Activated T-cell treated with anti-CD3 and anti-CD28 coated beads for 1 hour (primary cell): ENCODE measurements around the gene JPT1.
A peak's percentile ranks its signal among the peaks of the same experiment; 100 is the strongest.
"Not testable (repeated sequence)": the region's sequence is repeated elsewhere in the genome, so short reads cannot be mapped to it uniquely, and the experiment has no call there.

ENCODE experiments used
- DNase-seq: peaks from one replicate; pipeline ENCODE4 v3.0.0-alpha.2; 2020; ENCODE audit warnings: low read depth

The JPT1 gene

GRCh38 chr17:75155191-75155601, 884 bp upstream of the JPT1 start:
- DNase-seq, result no peak

- peak; percentile 12 for DNase-seq
These were observed 525 bp downstream of the JPT1 start for GRCh38 chr17:75153780-75154194.

DNA sequence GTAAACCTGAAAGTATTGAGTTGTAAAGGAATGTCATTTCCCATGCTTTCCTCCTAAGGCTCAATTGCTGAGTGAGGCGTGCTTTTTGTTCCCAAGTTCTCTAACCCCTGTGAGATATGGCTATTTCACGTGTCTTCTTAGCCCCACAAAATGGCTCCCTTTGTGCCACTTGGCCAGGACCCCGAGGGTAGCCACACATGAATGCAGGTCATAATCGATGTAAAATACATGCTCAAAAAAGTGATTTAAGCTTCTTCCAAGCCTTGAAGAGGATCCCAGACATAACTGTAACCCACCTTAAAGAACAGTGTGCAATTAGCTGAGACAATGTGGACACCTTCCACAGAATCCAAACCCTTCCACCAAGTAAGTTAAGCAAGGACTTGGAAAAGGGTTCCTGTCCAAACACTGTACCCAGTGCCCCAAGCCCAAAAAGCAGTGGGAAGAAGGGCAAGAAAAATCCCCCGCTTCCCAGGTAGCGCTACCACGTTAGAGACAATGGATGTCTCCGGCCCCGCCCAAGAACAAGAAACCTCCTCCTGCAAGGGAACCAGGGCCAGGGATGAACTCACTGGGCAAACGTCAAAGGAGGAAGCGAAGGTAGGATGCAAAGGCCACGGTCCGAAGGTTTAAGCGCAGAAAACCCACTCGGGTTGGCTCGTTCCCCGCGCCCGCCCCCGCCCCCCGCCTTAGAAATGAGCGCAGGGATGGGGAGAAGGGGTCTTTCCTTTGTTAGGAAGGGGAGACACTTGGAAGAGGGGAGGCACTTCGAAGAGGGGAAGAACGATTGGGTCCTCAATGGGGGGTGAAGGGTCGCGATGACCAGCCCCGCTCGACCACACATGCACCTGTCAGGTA, 1.2 kb downstream of the JPT1 start:
- no peak for DNase-seq

- no peak for DNase-seq
These were observed 1.8 kb downstream of the JPT1 start for GRCh38 chr17:75152523-75152921.

DNA sequence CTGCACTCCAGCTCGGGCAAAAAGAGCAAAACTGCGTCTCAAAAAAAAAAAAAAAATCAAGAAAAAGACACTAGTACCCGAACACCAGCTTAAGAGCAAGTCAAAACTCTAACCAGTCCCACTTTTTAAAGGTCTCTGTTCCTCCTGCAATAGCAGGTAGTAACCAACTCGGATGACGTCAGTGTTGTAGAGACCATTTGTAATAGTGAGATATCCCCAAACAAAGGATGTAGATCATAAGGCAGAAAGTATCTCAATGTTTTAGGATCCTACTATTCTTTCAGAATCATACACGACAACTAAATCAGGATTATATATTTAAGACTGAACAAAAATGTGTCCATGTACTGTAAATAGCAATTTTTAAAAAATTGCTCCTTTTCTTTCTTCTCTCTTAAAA, 2.4 kb downstream of the JPT1 start:
- DNase-seq, result no peak

DNA sequence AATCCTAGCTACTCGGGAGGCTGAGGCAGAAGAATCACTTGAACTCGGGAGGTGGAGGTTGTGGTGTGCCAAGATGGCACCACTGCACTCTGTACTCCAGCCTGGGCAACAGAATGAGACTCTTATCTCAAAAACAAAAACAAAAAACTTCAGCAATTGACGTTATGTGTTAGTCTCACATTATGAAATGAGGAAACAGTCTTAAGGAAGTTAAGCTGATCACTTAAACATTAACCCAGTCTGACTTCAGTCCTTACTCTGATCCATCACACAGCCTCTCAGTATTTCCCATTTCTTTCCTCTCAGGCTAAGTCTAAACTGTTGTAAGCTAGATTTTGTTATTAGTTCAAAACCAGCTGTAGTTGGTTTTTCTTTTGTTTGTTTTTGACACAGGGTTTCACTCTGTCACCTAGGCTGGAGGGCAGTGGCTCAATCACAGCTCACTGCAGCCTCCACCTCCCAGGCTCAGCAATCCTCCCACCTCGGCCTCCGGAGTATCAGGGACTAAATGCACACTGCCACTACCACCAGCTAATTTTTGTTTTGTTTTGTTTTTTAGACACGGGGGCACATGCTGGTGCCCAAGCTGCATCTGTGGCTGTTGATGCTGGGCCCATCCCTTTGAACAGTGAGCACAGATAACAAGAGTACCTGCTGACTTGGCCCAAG, 6.3 kb downstream of the JPT1 start:
- DNase-seq, result no peak

DNA sequence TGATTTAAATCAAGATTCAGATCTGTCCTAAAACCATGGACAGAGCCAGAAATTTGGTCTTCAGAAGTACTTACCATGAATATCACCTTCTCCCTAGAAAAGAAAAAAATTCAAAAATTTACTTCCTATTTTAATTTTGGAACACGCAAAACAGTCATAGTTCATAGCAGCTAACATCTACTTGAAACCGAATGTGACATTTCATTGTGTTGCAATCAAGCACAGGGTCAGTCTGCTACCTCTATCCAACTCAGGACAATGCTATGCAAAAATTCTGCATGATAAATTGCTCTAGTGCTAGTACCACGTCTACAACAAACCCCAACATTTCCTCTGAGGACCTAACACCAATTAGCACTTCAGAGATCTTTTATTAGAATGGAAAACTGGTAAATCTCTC, 7.7 kb downstream of the JPT1 start:
- DNase-seq, result no peak

GRCh38 chr17:75144816-75145512, 9.3 kb downstream of the JPT1 start:
- no peak for DNase-seq

DNA sequence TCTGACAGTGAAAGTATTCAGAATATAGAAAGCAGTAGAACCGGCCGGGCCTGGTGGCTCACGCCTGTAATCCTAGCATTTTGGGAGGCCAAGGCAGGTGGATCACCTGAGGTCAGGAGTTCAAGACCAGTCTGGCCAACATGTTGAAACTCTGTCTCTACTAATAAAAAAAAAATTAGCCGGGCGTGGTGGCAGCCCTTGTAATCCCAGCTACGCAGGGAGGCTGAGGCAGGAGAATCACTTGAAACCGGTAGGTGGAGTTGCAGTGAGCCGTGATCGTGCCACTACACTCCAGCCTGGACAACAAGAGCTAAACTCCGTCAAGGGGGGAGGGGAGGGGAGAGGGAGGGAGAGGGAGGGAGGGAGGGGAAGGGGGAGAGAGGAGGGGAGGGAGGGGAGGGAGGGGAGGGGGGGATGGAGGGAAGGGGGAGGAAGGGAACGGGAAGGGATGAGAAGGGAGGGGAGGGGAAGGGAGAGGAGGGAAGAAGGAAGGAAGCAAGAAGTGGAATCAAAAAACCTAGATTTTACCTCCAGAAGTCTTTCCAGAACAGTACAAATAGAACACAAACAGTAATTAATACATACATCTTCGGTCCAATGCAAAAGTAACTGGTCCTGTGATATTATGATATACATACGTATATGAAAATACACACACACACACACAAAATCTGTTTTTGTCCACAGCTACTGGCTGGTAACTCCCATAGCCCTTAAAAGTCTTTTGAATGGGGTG, 11.9 kb downstream of the JPT1 start:
- no peak for DNase-seq

GRCh38 chr17:75138519-75138918, 15.8 kb downstream of the JPT1 start:
- no peak for DNase-seq

DNA sequence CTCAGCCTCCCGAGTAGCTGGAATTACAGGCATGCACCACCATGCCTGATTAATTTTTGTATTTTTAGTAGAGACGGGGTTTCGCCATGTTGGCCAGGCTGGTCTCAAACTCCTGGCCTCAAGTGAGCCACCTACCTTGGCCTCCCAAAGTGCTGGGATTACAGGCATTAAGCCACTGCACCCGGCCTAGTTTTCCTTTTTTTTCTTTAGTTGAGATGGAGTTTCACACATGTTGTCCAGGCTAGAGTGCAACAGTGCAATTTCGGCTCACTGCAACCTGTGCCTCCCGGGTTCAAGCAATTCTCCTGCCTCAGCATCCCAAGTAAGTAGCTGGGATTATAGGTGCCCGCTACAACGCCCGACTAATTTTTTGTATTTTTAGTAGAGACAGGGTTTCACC, 16.6 kb downstream of the JPT1 start:
- DNase-seq, result not testable (repeated sequence)

GRCh38 chr17:75135946-75136345, 18.4 kb downstream of the JPT1 start:
- no peak for DNase-seq

- DNase-seq, result no peak
These were observed 18.9 kb downstream of the JPT1 start for GRCh38 chr17:75135452-75135851.

DNA sequence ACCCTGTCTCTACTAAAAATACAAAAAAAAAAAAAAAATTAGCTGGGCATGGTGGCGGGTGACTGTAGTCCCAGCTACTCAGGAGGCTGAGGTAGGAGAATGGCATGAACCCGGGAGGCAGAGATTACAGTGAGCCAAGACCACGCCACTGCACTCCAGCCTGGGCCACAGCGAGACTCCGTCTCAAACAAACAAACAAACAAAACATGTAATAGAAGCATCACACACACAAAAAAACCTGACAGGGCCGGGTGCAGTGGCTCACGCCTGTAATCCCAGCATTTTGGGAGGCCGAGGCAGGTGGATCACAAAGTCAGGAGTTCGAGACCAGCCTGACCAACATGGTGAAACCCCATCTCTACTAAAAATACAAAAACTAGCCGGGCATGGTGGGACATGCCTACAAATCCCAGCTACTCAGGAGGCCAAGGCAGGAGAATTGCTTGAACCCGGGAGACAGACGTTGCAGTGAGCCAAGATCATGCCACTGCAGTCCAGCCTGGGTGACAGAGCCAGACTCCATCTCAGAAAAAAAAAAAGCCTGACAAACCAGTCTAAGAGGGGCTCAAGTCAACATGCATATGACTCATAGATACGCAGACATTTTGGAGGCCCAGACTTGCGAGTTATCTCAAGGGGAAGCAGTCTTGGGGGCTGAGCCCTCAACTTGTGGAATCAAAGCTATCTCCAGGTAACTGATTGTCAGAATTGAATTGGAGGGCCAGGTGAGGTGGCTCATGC, 20.5 kb downstream of the JPT1 start:
- DNase-seq, result not testable (repeated sequence)

DNA sequence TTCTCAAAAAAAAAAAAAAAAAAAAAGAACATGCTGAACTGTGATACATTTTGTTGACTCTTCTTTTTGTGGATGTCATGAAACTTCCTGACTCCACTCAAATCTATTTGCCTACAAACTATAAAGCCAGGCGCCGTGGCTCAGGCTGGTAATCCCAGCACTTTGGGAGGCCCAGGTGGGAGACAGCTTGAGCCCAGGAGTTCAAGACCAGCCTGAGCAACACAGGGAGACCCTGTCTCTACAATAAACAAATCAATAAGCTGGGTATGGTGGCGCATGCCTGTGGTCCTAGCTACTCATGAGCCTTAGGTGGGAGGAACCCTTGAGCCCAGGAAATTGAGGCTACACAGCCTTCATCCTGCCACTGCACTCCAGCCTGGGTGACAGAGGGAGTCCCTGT, 21.3 kb downstream of the JPT1 start:
- DNase-seq, result no peak

DNA sequence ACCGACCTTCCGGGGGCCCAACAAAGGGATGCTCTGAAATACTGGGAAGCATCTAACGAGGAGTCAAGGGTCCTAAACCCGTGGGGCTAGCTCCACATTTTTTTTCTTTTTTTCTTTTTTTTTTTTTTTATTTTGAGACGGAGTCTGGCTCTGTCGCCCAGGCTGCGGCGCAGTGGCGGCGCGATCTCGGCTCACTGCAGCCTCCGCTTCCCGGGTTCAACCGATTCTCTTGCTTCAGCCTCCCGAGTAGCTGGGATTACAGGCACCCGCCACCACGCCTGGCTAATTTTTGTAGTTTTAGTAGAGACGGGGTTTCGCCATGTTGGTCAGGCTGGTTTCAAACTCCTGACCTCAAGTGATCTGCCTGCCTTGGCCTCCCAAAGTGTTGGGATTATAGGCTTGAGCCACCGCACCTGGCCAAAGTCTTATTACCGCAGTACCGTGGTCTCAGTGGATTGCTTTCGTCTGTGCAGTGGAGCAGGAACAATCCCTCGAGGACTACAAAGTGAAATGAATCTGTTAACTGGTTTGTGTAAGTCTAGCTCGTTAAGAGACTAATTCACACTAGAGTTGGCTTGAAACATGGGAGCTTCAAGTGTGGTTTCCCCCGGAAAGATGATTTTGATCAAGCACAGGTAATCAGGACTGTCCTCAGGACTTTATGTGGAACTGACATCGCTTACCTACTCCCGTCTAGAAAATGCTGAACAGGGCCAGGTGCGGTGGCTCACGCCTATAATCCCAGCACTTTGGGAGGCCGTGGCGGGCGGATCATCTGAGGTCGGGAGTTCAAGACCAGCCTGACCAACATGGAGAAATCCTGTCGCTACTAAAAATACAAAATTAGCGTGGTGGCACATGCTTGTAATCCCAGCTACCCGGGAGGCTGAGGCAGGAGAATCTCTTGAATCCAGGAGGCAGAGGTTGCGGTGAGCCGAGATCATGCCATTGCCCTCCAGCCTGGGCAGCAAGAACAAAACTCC, 22.0 kb downstream of the JPT1 start:
- not testable (repeated sequence) for DNase-seq

DNA sequence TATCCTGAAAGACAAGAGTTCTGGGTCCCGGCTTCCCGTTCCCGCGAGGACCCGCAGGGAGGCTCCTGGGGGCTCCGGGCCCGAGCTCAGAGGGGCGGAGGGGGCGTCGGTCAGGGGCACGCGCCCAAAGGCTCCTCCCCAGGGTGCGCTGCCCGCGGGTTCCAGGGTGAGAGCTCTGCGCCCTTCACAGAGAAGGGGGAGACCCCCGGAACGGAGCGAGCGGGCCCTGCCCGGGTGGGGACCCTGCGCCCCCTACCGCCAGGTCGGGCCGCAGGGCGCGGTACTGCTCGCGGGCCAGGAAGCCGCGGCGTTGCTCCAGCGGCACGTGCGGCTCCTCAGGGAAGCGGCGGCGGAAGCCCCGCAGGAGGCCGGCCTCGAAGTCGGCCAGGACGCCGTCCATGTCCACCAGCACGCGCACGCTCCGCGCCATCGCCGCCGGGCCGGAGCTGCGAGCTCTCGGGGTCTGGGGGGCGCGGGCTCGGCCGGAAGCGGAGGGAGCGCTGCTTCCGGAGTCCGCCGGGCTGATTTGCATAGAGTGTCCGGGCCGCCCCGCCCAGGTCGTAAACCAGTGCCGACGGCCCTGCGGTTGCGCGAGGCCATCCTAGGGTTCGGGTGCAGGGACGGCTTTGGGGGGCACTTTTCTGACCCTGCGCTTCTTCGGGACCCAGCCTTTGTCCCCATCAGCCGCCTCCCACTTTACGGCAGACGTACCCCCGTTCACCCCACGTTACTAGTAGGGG, 22.9 kb downstream of the JPT1 start, which contains the start of gene NT5C:
NT5C (minus strand) TSS at position 465 of the 740 bp plus-strand sequence; CDS start at position 430, 35 bp downstream.
- DNase-seq, result peak; percentile 48

DNA sequence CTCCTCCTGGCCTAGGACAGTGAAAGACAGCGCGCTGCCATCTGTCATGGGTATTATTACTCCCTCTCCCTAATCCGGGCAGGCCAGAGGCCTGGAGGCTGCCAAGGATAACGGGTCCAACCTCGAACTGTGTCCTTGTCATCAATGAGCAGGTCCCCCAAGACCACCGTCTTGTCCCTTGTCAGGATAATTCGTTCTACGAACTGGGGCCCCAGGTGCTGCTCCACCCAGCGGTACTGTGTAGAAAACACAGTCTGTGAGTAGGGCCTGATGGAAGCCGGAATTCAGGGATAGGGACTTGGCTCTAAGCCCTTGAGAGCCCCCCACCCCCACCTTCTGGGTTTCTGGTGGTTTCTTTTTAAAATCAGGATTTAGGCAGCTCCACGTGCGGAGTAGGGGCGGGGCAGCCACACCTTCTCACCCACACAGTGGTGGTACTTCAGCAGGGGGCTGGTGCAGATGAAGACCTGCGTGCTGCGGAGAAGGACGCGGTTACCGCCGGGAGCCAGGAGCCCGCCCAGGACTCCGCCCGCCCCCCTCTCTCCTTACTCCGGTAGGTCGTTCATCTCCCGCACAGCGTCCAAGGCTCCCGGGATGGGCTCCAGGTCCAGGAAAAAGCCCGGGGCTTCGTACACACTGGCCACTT, 23.6 kb downstream of the JPT1 start:
- DNase-seq, result peak; percentile 29
